Measurements from ENCODE around the gene EFTUD2. TPM values are rescaled to one million over a fixed set of nuclear protein-coding genes. Genes with fewer than 3 reads are reported as not detected.
"Not testable (repeated sequence)": the region's sequence is repeated elsewhere in the genome, so short reads cannot be mapped to it uniquely, and the experiment has no call there.

The EFTUD2 gene
- total and polyA plus RNA-seq, 2 of the 13 experiments (the other 11 are each of a cell fraction or from before 2014, with no cell fraction given), result 111 to 137 TPM

- DNase-seq (ENCODE audit: low spot score) (peak; percentile 36), ATAC-seq (no peak), FAIRE-seq (no peak)
- WGBS (ENCODE audit: low lambda C conversion rate), result 37% methylated on average over 7 of the region's 7 CpGs
- POLR2A ChIA-PET, result interaction anchor here (0.6 kb wide), 1 partner anchor 621 kb away, joined by 5 read pairs; no protein-coding TSS in a partner anchor
- in situ Hi-C loops (cut with HindIII; ENCODE audit: extremely low pct_ligation_motif_present, low pct_unique_long_range_greater_than_20kb), result no loop called here
- H4K20me1 ChIP-seq (ENCODE audit: insufficient read depth, low read length), result no peaks in the 10 kb centered on the region
- no peak overlapping the region for H3K4me2 ChIP-seq (ENCODE audit: low read depth, low read length)
- no peaks in the 10 kb centered on the region for H3K9me3 ChIP-seq (ENCODE audit: low read length)
- no peak overlapping the region for H3K4me3 ChIP-seq (replicated peaks in 1 of 3; ENCODE audit: insufficient read depth in 1 of 3, low read depth in 2 of 3, low read length in 3 of 3)
- no peaks in the 10 kb centered on the region for H3K4me1 ChIP-seq (ENCODE audit: insufficient read depth, low read length)
- no TSS peak for BruUV-seq (replicated peaks)
- H3K79me2 ChIP-seq (ENCODE audit: insufficient read depth, low read length), result no peaks in the 10 kb centered on the region
- CTCF ChIA-PET (ENCODE audit: low intra/inter-chr PET ratio, low total read pairs), result no interaction called here
- peak; percentile 36 for TF ChIP-seq FOSL2 (CRISPR knock-in tag; IDR thresholded peaks at IDR 0.05)
- TF ChIP-seq CCAR2 (optimal IDR thresholded peaks at IDR 0.05; ENCODE audit: low read depth, low read length), result no peak
- H3K27me3 ChIP-seq (ENCODE audit: control insufficient read depth in 1 of 2, insufficient read depth in 2 of 2, low read length in 2 of 2), result no peaks in the 10 kb centered on the region
- H3K27ac ChIP-seq (ENCODE audit: extremely low read length, insufficient read depth, low read length), result no peak overlapping the region
- H3K36me3 ChIP-seq (replicated peaks in 1 of 2; ENCODE audit: control insufficient read depth in 1 of 2, insufficient read depth in 2 of 2, low read length in 2 of 2), result no peaks in the 10 kb centered on the region
- no peak overlapping the region for H3K9ac ChIP-seq (ENCODE audit: insufficient read depth, low read depth, low read length)
- H2AFZ ChIP-seq (ENCODE audit: low read length), result no peak overlapping the region
- intact Hi-C loops (cut with micrococcal nuclease; ENCODE audit: unreplicated experiment), result loop anchor here (2.0 kb wide), 1 partner anchor 76 kb away; no protein-coding TSS in a partner anchor
These were observed 78.5 kb downstream of the EFTUD2 start for GRCh38 chr17:44820631-44821212.

- intact Hi-C loops (cut with micrococcal nuclease; ENCODE audit: unreplicated experiment); H3K4me2 ChIP-seq (ENCODE audit: low read depth, low read length); H4K20me1 ChIP-seq (ENCODE audit: insufficient read depth, low read length); H3K36me3 ChIP-seq (replicated peaks in 1 of 2; ENCODE audit: control insufficient read depth in 1 of 2, insufficient read depth in 2 of 2, low read length in 2 of 2); CTCF ChIA-PET (ENCODE audit: low intra/inter-chr PET ratio, low total read pairs); FAIRE-seq; POLR2A ChIA-PET; H3K4me3 ChIP-seq (replicated peaks in 1 of 3; ENCODE audit: insufficient read depth in 1 of 3, low read depth in 2 of 3, low read length in 3 of 3); H3K27ac ChIP-seq (ENCODE audit: extremely low read length, insufficient read depth, low read length); BruUV-seq (replicated peaks); in situ Hi-C loops (cut with HindIII; ENCODE audit: extremely low pct_ligation_motif_present, low pct_unique_long_range_greater_than_20kb); H3K9me3 ChIP-seq (ENCODE audit: low read length); H3K9ac ChIP-seq (ENCODE audit: insufficient read depth, low read depth, low read length); DNase-seq (ENCODE audit: low spot score); H3K27me3 ChIP-seq (ENCODE audit: control insufficient read depth in 1 of 2, insufficient read depth in 2 of 2, low read length in 2 of 2); H3K4me1 ChIP-seq (ENCODE audit: insufficient read depth, low read length); H3K79me2 ChIP-seq (ENCODE audit: insufficient read depth, low read length); H2AFZ ChIP-seq (ENCODE audit: low read length); ATAC-seq: not testable (repeated sequence)
- WGBS (ENCODE audit: low lambda C conversion rate), result 72% methylated on average over 6 of the region's 6 CpGs
These were observed 80.7 kb downstream of the EFTUD2 start for GRCh38 chr17:44818508-44818907.
